GM18519 (cell line): ENCODE results near the gene DACT2.
"Not testable (repeated sequence)": the region's sequence is repeated elsewhere in the genome, so short reads cannot be mapped to it uniquely, and the experiment has no call there.

Experiments
- ATAC-seq: cut with Tn5 transposase; IDR thresholded peaks from one replicate; pipeline ENCODE4 v1.9.1; 2021; ENCODE audit warnings: mild to moderate bottlenecking, moderate library complexity; ENCODE audit not compliant: unreplicated experiment, low FRiP score

DACT2 gene

DNA sequence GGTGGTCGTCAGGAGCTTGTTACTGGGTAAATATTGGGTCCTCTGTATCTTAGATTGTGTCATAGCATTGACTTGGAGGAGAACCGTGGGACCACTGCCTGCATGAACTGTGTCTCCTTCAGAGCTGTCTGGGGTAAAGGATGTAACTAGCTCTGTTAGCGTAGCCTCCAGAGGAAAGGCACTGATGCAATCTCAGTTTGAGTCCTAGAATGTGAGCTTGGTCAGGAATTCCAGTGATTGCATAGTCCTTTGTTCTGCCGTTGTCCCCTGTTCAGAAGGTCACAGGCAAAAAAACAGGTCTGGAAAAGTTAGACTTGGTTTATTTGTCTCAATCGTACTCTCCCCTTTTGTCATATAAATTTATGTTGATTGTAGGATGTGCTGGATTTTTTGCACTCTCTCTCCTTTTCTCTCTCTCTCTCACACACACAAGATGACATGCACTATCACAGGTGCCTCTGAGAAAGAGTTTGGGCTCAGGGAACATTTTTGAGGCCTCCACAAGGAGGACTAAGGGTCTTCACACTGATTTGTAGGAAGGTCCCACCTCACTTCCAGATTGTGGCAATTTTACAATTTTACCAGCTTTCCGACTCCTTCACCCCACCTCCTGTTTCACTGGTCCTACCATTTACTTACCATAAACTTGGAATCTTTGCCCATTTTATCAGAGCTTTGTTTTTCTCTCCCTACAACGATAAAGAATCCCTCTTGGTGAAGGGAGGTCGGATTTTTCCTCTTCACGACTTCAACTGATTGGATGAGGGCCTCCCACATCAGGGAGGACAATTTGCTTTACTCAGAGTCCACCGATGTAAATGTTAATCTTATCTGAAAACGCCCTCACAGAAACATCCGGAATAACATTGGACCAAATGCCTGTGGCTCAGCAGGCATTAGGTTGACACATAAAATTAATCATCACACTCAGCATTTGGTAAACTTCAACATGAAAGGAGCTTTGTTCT lies 7.0 kb upstream of the DACT2 start:
- ATAC-seq, result no peak

DNA sequence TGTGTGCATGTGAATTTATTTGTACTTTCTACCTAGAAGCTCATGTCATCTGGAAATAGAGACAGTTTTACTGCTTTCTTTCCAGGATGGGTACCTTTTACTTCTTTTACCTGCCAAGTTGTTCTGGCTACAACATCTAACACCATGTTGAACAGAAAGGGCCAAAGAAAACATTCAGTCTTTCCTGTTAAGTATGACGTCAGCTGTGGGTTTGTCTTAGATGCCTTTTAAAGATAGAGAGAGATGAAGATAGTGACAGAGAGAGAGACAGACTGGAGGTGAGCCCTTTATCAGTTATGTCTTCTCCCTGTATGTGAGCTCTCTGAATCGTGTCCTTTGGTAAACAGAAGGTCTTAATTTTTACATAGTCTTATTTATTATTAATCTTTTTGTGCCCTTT lies 3.4 kb upstream of the DACT2 start:
- no peak for ATAC-seq

DNA sequence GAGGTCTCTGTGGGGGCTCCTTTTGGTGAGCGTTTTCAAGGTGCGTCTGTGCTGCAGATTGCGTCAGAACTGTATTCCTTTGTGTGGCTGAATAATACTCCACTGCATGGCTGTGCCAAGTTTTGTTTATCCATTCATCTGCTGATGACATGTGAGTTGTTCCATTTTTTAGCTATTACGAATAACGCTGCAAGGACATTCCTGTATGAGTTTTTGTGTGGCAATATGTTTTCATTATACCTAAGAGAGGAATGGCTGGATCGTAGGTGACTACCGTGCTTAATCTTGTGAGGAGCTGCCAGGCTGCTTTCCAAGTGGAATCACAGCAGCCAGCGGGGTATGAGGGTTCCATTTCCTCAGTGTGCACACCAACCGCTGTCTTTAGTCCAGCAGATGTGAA lies 1.1 kb upstream of the DACT2 start:
- no peak for ATAC-seq

DNA sequence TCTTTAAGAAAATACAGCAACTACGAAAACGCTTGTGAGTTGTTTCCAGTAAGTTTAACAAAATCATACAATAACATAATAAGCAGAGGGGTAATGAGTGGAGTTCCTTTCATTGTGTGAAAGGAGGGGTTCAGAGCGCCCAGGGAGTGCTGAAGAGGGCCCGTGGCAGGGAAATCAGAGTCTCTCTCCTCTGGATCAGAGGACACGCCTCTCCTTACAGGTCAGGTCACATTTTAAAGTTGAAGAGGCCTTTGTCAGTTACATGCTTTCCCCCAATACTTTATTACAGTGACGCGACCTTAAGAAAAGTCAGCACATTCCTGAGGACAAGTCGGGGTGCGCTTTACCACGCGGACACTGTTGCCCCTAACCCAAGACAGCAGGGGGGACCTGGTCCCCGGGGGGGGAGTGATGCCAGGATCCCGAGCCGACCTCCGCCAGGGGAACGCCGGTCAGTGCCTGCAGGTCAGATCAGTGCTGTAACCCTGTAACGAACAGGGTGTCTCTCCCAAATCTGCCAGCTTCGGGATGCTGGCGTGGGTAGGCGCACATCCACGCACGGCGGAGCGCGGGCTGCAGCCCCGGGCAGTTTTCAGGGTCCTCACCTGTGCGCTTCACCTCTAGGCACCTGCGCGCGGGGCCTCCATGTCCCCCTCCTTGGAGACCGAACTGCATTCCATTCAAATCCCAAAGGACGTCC lies 848 bp downstream of the DACT2 start:
- ATAC-seq, result no peak

DNA sequence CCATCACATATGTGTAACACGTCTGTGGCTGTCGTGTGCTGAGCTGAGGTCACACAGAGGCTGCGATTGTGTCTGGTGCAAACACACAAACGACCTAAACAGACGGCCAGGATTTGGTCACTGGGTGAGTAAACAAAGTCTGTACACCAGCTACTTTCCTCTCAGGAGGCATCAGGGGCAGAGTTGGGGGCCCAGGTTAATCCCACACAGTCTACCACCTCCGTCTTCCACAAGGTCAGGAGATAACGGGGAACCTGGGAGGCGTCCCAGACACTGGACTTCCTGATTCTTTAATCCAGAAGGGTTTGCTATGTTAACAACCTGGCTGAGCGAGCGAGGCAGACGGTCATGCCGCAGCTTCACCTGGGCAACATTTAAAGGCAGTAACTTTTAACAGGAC lies 1.5 kb downstream of the DACT2 start:
- ATAC-seq, result no peak

DNA sequence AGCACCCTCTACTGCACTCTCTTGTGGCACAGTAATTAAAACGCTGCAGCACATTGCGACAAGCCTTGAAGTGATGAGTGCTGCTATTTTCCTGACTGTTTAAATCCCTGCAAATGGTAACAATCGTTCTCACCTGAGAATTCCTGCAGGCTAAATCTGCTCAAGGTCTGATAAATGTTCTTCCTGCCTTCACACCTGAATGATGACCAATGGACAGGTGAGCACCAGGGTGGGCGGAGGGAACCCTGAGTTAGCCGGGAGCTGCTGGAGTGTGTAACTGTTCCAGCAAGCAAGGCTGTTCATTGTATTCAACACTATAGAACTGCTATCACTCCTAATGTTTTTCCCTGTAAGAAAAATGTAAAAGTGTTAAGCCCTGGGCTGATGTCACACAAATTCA lies 4.0 kb downstream of the DACT2 start:
- no peak for ATAC-seq

DNA sequence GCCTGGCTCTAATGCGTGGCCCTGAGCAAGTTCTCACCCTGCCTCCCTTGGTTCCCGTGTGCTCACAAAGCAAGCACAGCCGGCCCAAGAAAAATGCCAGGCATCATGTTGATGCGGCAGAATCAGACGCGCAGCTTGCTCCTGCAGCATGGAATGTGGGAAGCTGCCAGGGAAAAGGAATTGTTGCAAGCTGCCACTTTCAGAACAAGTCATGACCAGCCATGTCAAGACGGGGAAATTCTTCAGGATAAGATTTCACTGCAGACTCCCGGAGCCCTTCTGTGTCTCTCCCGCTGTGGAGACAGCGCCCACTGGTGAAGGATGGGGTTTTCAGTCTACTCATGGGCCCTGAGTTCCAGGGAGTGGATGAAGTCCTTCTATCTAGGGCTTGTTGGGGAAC lies 4.6 kb downstream of the DACT2 start:
- no peak for ATAC-seq

DNA sequence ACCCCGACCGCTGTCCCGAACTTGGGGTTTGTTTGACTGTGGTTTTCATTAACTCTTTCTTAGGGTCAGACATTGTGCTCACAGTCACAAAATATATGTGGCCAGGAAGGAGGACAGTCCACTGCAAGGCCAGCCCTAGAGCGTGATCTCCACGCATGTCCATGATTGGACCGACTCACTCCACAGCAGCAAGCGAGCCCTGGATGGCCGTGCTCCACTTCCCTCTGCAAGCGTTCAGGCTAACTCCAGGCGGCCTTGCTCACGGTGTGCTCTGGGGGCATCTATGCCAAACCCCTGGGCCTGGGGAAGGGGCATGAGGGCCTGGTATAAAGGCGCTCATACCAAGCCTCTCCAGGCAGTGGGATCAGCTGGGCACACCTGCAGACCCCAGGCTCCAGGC lies 5.6 kb downstream of the DACT2 start:
- ATAC-seq, result no peak

DNA sequence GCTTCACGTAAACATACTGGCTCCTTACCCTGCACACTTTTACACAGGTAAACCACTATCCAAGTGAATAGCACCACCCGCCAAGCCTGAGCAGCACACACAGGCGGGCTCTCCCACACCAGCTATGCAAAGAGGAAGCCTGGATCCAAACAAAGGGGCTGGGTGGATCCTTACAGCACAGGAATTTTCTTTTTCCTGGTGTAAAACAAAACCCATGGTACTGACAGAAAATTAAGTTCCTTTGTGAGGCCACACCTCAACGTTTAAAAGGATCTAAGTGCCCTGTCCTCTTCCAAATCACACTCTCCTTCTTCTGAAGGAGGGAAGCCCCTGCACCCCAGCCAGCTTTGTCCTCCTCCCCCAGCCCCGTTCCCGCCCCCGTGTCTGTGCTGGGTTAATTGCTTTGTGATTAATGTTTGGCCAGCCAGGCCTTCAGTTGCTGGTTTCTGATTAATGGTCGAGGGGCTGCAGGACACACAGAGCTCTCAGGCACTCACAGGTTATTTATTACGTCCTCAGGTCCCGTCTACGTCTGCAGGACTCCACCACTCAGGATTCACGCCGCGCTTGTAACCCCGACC lies 6.1 kb downstream of the DACT2 start:
- no peak for ATAC-seq

DNA sequence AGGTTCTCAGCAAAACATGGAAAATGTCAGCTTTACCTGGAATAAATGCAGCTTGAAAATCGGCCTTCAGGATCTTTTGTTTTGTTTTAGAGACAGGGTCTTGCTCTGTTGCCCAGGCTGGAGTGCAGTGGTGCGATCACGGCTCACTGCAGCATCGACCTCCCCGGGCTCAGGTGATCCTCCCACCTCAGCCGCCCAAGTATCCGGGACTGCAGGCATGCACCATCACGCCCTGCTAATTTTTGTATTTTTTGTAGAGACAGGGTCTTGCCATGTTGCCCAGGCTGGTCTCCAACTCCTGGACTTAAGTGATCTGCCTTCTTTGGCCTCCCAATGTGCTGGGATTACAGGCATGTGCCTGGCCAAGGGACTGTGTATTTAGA lies 7.5 kb downstream of the DACT2 start:
- not testable (repeated sequence) for ATAC-seq

DNA sequence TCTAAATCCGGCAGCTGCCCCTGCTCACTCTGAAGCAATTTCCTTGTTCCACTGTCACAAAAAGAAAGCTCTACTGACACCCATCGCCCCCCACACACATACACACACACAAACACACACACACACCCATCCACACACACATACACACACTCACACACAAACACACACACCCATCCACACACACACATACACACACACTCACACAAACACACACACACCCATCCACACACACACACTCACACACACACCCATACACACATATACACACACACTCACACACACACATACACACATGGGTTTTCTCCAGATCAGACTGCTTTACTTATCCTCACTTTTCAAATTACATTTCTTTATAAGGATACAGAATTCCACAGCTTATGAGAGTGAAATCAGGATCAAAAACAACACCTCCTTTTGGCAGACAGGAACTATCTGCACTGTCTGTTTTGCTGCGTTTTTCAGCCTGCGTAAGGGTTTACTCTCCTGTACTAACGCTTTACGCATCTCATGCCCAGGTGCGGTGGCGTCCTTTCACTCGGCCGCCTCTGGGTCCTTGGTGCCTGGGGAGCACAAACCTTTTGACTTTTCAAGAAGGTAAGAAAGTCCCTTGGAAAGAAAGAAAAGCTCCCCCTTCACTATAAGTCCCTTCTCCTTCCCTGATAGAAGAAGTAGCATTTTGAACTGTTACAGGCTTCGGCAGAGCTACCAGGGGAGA lies 8.0 kb downstream of the DACT2 start:
- no peak for ATAC-seq

DNA sequence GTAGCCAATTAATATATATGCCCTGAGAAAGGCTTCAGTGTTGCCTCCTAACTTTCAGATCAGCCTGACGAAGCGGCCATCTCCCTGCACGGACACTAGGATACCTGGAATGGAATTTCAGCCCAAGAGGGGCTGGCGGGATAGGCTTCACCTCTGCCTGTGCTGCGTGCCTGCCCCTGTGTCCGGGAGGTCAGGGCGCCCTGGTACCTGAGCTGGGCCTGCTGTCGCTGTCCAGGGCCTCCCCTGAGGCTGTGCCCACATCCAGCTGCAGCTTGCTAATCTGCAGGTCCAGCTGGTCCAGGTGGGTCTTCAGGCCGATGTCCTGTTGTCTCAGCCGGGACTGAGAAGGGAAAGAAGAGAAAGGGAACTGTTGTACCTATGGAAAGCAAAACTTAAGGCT lies 8.6 kb downstream of the DACT2 start:
- no peak for ATAC-seq

DNA sequence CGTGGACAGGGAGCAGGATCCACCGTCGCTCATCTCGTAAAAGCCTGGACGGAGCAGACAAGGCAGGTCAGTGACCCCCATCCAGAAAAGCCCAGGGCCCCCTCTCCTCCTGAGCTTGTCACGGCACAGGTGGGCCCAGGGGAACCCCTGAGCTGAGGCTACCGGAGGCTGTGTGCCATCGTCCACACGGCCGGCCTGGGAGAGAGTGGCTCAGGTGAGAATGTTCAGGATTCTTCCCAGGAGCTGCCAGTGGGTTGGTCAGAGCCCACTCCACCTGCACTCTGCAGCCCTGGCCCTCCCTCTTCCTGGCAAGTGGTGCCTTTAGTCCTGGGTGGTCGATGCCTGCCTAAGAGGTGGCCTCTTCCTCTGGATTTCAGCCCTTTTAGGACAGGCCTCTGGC lies 9.2 kb downstream of the DACT2 start:
- no peak for ATAC-seq

DNA sequence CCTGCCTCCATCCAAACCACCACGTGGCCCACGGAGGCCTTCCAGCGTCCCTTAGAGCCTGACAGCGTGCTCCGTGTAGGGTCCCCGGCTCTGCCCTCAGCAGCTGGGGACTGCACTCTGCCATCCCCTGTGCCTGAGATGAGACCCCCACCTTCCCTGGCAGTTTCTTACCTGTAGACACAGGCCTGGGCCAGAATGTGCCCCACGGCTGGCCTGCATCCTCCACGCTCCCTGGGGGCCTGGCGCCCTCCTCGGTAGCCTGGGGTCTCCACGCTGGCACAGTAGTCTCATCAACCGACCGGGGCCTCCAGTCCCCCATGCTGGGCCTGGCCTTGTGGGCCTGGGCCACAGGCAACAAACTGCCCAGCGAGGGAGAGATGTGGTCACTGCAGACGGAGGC lies 9.6 kb downstream of the DACT2 start:
- ATAC-seq, result no peak

DNA sequence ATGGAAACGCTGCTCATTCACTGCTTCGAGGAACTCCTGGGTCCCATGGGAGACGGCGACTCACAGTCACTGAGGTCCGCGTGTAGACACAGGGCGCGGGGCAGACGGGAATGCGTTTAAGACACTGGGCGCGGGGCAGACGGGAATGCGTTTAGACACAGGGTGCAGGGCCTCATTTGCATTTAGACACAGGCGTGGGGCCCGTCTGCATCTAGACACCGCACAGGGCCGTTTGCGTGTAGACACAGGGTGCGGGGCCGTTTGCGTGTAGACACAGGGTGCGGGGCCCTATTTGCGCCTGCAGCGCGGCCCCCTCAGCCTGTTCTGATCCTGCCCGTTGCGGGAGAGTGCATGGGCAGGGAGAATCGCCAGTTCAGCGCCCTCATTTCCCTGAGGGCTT lies 10.4 kb downstream of the DACT2 start:
- ATAC-seq, result no peak

DNA sequence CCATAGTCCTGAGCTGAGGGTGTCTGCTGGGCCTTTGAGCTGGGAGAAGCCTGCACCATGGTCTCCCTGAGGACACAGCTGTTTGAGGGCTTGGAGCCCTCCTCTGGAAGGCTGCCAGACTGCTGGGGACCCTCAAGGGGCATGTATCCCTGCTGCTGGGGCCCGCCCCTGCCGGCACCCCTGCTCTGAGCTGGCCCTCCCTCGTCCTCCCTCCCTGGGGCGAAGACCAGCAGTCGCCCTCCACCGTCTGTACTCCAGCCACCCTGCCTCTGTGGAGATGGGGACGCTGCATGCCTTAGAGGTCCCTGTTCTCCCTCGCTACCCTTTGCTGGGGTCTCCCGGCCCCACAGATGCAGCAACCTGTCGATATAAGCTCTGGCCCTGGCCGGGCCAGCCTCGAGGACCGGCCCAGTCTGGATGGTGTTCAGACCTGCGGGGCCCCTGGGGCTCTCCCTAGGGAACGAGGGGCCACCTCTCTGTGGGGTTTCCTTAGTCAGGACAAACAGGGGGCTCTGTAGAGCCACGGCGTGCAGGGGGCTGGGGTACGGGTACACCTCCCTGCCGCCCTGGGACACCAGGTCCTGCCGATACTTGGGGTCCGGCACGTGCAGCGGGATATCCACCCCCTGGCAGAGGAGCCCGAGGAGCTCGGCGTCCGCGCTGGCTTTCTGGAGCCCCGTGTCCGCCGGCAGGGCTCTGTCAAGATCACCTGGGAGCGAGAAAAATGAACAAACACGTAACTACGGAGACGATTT lies 11.0 kb downstream of the DACT2 start:
- ATAC-seq, result no peak

DNA sequence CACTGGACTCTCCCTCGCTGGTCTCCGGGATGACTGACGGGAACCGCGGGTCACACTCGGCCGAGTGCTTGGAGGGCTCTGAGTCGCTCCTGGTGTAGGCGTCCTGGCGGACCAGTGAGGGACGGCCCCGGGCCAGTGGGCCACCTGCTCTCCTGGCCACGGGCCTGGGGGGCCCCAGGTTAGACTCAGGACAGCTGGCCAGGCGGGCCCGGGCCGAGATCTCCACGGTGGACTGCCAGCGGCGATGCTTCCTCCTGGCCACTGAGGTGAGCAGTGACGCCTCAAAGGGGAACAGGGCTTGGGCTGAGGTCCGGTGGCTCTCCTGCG lies 11.9 kb downstream of the DACT2 start:
- no peak for ATAC-seq

DNA sequence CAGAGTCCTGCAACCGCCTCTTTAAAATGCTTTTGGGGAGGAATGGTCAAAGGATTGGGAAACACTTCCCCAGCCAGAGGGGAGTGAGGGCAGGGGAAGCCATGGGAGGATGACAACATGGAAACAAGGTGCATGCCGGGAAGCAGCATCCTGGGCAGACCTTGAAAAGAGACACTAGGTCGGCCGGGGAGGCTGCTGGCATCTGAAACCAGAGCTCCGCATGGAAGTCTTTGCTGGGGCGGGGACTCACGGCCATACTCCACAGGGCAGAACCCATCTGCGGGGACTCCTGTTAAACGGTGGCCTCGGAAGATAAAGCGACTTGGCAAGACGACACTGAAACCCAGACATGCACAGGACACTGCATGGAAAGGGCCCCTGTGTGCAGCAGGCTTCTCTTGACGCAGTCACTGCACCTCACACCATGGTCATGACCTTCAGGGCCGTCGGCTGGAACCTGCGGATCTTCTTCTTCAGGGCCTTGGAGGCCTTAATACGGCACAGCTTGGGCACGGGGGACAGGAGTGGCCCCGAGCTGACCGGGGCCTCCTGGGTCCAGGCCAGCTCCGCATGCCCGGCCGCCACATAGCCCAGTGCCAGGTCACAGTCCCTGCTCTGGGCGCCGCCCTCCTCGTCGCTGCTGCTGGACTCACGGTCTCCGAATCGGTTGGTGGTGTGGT lies 12.4 kb downstream of the DACT2 start:
- no peak for ATAC-seq

DNA sequence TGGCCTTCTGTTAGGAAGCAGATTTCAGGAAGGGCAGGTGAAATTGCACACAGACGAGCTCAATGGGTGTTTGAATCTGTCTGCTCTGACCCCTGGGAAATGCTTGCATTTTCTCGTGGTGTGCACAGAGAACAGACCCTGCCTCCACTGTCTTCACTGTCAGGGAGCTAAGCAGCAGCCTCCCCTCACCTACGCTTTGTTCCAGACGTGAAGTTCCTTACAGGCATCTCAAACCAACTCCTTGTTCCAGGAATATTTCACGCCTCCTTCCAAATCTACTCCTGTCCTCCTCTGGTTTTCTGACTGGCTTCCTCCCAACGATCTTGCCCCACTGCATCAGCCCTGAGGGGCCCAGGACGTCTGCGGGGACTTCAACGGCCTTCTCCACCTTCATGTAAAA lies 13.7 kb downstream of the DACT2 start:
- no peak for ATAC-seq
